MM.1S (cell line): Measurements from ENCODE around the gene ZNF385A.

ENCODE experiments used
- CTCF ChIP-seq: fragments of 300-600 bp; sonication (generic); IDR thresholded peaks from 2 replicates; pipeline ENCODE4 v1.5.1; 2016; ENCODE audit warnings: antibody characterized with exemption, low read length, mixed read lengths
- EZH2 ChIP-seq: fragments of 300-600 bp; sonication (generic); optimal IDR thresholded peaks from 2 replicates; pipeline ENCODE3; 2017; ENCODE audit warnings: low read depth, mild to moderate bottlenecking, antibody characterized with exemption, low read length, mixed read lengths
- EZH2phosphoT487 ChIP-seq: fragments of 300-600 bp; sonication (generic); IDR thresholded peaks from 2 replicates; pipeline ENCODE4 v1.6.1; 2018; ENCODE audit warnings: antibody characterized with exemption, low read length

GRCh38 chr12:54421175-54421878, 36.8 kb upstream of the ZNF385A start:
- TF ChIP-seq CTCF (no peak), EZH2phosphoT487 (no peak), EZH2 (no peak)
